Brain microvascular endothelial cell (primary cell): Measurements from ENCODE around the gene SLC25A51.

Experiments
- DNase-seq: peaks from one replicate; pipeline ENCODE4 v3.0.0-alpha.2; 2020
- H3K27ac ChIP-seq: fragments of 250-450 bp; sonication (Bioruptor Pico); 2 replicates; pipeline ENCODE4 v1.5.1; 2020; ENCODE audit warnings: mild to moderate bottlenecking, moderate library complexity
- H3K27me3 ChIP-seq: fragments of 250-450 bp; sonication (Bioruptor Pico); replicated peaks from 2 replicates; pipeline ENCODE4 v1.5.1; 2020; ENCODE audit warnings: mild to moderate bottlenecking
- H3K36me3 ChIP-seq: fragments of 250-450 bp; sonication (Bioruptor Pico); replicated peaks from 2 replicates; pipeline ENCODE4 v1.5.1; 2020; ENCODE audit warnings: mild to moderate bottlenecking
- H3K4me3 ChIP-seq: 2 replicates; pipeline ENCODE4 v1.5.1; 2011; ENCODE audit warnings: low read depth, mild to moderate bottlenecking, control low read depth, low read length, moderate library complexity
- in situ Hi-C: cut with HindIII; loops from 2 replicates; pipeline ENCODE4 v1.10.0; 2017; ENCODE audit warnings: low sequenced_read_pairs, low pct_ligation_motif_present
- TF ChIP-seq, protein P1 (sequence below): IDR thresholded peaks from 2 replicates; pipeline ENCODE4 v1.5.1; 2011; ENCODE audit warnings: low read depth, mild to moderate bottlenecking, moderate library complexity, low read length, control low read depth, inconsistent platforms; ENCODE audit errors: missing control alignments

SLC25A51 gene

DNA sequence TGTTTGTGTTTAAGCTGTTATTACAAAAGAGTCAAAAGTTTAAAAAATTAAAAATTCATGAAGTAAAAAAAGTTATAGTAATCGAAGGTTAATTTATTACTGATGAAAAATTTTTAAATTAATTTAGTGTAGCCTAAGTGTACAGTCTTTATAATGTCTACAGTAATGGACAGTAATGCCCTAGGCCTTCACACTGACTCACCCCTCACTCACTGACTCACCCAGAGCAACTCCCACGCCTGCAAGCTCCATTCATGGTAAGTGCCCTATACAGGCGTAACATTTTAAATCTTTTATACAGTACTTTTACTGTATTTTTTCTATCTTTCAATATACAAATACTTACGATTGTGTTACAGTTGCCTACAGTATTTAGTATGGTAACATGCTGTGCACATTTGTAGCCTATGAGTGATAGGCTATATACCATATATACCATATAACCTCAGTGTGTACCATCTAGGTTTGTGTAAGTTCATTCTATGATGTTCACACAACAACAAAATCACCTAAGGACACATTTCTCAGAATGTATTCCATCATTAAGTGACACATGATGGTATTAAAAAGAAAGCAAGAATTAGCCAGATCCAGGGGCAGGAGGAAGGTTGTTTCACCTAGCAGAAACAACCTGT is 63.2 kb downstream of the SLC25A51 start:
- DNase-seq = peak; percentile 82
- H3K27ac ChIP-seq = peak overlapping the region; percentile 66
- in situ Hi-C loops = no loop called here

DNA sequence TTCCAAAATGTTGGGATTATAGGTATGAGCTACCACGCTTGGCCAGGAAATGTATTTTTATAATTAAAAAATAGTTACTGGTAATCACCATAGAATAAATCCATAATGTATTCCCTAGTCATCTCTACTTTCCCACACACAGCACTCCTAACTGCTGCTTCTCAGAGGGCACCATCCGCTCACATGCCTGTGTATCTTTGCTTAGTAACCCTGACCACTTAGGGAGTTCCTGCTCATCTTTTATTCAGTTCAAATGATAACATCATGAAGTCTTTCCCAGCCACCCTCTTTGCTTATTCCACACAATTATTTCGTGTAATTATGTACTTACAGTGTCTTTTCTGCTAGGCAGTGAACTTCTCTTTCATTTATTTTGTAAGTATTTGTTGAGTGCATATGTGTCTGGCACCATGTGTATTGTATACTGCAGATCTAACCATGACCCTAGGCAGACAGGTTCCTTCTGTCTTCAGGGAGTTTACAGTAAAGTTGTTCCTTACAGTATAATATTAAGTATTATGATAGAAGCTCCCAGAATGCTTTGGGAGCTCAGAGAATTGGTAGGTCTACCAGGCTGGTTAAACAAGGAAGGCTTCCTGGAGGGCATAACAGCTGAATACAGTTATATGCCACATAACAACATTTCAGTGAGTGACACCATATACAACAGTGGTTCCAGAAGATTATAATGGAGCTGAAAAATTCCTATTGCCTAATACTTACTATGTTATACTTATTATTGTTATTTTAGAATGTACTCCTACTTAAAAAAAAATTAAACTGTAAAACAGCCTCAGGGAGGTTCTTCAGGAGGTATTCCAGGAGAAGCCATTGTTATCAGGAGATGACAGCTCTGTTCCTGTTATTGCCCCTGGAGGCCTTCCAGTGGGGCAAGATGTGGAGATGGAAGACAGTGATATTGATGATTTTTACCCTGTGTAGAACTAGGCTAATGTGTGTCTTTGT is 64.1 kb downstream of the SLC25A51 start:
- peak overlapping the region; percentile 66 for H3K27ac ChIP-seq
- peak; percentile 22 for DNase-seq

More for the DNA sequence above, 63.2 kb downstream of the SLC25A51 start:
- no peak overlapping the region for H3K4me3 ChIP-seq
- no peaks in the 10 kb centered on the region for H3K27me3 ChIP-seq
- no peaks in the 10 kb centered on the region for H3K36me3 ChIP-seq
- TF ChIP-seq, protein P1, sequence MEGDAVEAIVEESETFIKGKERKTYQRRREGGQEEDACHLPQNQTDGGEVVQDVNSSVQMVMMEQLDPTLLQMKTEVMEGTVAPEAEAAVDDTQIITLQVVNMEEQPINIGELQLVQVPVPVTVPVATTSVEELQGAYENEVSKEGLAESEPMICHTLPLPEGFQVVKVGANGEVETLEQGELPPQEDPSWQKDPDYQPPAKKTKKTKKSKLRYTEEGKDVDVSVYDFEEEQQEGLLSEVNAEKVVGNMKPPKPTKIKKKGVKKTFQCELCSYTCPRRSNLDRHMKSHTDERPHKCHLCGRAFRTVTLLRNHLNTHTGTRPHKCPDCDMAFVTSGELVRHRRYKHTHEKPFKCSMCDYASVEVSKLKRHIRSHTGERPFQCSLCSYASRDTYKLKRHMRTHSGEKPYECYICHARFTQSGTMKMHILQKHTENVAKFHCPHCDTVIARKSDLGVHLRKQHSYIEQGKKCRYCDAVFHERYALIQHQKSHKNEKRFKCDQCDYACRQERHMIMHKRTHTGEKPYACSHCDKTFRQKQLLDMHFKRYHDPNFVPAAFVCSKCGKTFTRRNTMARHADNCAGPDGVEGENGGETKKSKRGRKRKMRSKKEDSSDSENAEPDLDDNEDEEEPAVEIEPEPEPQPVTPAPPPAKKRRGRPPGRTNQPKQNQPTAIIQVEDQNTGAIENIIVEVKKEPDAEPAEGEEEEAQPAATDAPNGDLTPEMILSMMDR = no peak

More for the DNA sequence above, 64.1 kb downstream of the SLC25A51 start:
- TF ChIP-seq, protein P1 = no peak
- Histone ChIP-seq H3K27me3 (no peaks in the 10 kb centered on the region), H3K4me3 (no peak overlapping the region), H3K36me3 (no peaks in the 10 kb centered on the region)
- in situ Hi-C loops = no loop called here
